ENCODE data around the gene TMEM243. TPM values are rescaled to one million over a fixed set of nuclear protein-coding genes. Genes with fewer than 3 reads are reported as not detected.

The TMEM243 gene
- total RNA-seq, 4 donors from 2014 or later, result 14.1 to 120 (median 44.4) TPM

DNA sequence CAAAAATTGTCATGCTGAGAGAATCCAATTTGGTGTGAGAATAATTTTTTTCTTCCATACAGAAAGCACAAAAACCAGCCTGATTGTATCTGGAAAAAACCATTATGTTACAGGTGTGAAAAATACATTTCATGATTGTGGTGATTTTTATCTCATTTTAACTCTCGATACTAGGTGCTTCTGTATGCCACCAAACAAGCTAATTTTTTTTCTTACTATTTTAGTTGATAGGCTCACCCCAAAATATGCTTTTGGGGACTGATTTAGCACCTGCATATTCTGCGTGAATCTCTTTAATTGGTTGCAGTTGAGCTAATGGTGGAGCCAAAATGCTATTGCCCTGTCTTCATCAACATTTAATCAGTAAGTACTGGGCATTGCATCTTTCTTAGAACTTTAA, 65.4 kb downstream of the TMEM243 start:
- intact Hi-C loops (cut with DNase I; ENCODE audit: low total_unique reads), result no loop called here
- Histone ChIP-seq H3K4me3 (peak overlapping the region in 1 of 2 donors; percentile 96), H3K36me3 (no peaks in the 10 kb centered on the region), H3K27ac (peak overlapping the region; percentile 96 to 98), H3K9me3 (no peaks in the 10 kb centered on the region), H3K27me3 (no peaks in the 10 kb centered on the region), H3K4me1 (peaks cover 0 to 14% of the 10 kb centered on the region in 2 donors)
- no peak for TF ChIP-seq POLR2A (IDR thresholded peaks at IDR 0.05)
- no peak for DNase-seq

DNA sequence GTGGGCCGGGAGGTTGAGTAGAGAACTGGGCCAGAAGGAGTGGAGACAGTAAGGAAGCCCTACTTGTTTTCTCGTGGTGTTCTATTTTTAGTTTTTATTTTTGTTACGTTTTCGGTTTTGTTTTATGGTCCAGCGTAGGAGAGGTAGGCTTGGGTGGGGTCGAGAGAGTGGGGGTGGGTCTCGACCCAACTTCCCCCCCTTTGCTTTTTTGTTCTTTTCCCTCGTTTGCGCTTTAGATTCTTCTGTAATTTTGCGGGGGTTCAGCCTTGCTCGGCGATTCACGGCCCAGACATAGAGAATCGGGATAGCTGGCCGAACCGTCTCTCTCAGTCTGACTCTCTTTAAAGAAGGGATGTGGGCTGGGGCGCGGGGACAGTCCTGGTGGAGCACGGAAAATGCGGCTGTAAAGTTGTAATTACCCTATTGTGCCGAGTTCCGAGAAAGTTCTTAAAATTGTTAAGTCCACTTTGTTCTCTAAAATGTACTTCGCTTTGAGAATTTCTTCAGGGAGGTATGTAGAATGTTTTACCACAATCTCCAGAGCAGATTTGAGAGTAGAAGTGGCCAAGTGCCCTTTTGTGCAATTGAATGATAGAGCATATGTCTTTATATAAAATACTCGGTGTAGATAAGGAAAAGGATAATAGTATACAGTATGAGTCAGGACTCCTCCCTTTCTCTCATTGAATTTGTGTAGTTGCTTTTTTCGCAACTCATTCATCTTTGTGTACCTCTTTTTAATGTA, 66.5 kb downstream of the TMEM243 start:
- DNase-seq, result peak in 1 of 2 donors; percentile 25
- intact Hi-C loops (cut with DNase I; ENCODE audit: low total_unique reads), result no loop called here
- peak overlapping the region; percentile 65 to 96 for H3K4me3 ChIP-seq
- no peaks in the 10 kb centered on the region for H3K27me3 ChIP-seq
- peak overlapping the region; percentile 96 to 98 for H3K27ac ChIP-seq
- H3K4me1 ChIP-seq, result peaks cover 0 to 14% of the 10 kb centered on the region in 2 donors
- no peaks in the 10 kb centered on the region for H3K36me3 ChIP-seq
- no peak for TF ChIP-seq POLR2A (IDR thresholded peaks at IDR 0.05)
- TF ChIP-seq, protein P1, sequence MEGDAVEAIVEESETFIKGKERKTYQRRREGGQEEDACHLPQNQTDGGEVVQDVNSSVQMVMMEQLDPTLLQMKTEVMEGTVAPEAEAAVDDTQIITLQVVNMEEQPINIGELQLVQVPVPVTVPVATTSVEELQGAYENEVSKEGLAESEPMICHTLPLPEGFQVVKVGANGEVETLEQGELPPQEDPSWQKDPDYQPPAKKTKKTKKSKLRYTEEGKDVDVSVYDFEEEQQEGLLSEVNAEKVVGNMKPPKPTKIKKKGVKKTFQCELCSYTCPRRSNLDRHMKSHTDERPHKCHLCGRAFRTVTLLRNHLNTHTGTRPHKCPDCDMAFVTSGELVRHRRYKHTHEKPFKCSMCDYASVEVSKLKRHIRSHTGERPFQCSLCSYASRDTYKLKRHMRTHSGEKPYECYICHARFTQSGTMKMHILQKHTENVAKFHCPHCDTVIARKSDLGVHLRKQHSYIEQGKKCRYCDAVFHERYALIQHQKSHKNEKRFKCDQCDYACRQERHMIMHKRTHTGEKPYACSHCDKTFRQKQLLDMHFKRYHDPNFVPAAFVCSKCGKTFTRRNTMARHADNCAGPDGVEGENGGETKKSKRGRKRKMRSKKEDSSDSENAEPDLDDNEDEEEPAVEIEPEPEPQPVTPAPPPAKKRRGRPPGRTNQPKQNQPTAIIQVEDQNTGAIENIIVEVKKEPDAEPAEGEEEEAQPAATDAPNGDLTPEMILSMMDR (IDR thresholded peaks at IDR 0.05), result no peak
- no peaks in the 10 kb centered on the region for H3K9me3 ChIP-seq

- H3K4me1 ChIP-seq, result peaks cover 0 to 14% of the 10 kb centered on the region in 2 donors
- no peaks in the 10 kb centered on the region for H3K36me3 ChIP-seq
- H3K27ac ChIP-seq, result peak within 1 kb of the TSS; percentile 96 to 98
- intact Hi-C loops (cut with DNase I; ENCODE audit: low total_unique reads), result no loop called here
- H3K9me3 ChIP-seq, result no peaks in the 10 kb centered on the region
- peak within 1 kb of the TSS; percentile 65 to 96 for H3K4me3 ChIP-seq
- TF ChIP-seq, protein P1 (IDR thresholded peaks at IDR 0.05), result peak in 2 of 4 experiments; percentile 6 to 40
- TF ChIP-seq POLR2A (IDR thresholded peaks at IDR 0.05), result peak; percentile 64 to 83
- H3K27me3 ChIP-seq, result no peaks in the 10 kb centered on the region
- peak; percentile 94 for DNase-seq
Measured at GRCh38 chr7:87152112-87152896, 67.2 kb downstream of the TMEM243 start, which contains the start of gene DMTF1. DMTF1 (plus strand) TSS chr7:87152453; CDS start chr7:87164942, 12,489 bp downstream.

- peaks cover 0 to 14% of the 10 kb centered on the region in 2 donors for H3K4me1 ChIP-seq
- no peaks in the 10 kb centered on the region for H3K36me3 ChIP-seq
- peak overlapping the region; percentile 96 to 98 for H3K27ac ChIP-seq
- TF ChIP-seq, protein P1 (IDR thresholded peaks at IDR 0.05), result no peak
- no peak for TF ChIP-seq POLR2A (IDR thresholded peaks at IDR 0.05)
- intact Hi-C loops (cut with DNase I; ENCODE audit: low total_unique reads), result no loop called here
- no peak for DNase-seq
- H3K4me3 ChIP-seq, result peak overlapping the region; percentile 65 to 96
- H3K9me3 ChIP-seq, result no peaks in the 10 kb centered on the region
- no peaks in the 10 kb centered on the region for H3K27me3 ChIP-seq
Measured at GRCh38 chr7:87151729-87152111, 67.8 kb downstream of the TMEM243 start.

- Histone ChIP-seq H3K9me3 (no peaks in the 10 kb centered on the region), H3K36me3 (no peaks in the 10 kb centered on the region), H3K4me1 (peaks cover 0 to 14% of the 10 kb centered on the region in 2 donors), H3K4me3 (peak overlapping the region; percentile 65 to 96), H3K27me3 (no peaks in the 10 kb centered on the region), H3K27ac (peak overlapping the region; percentile 96 to 98)
- intact Hi-C loops (cut with DNase I; ENCODE audit: low total_unique reads), result no loop called here
- DNase-seq, result no peak
- TF ChIP-seq POLR2A (IDR thresholded peaks at IDR 0.05), result no peak
- TF ChIP-seq, protein P1 (IDR thresholded peaks at IDR 0.05), result no peak
Measured at GRCh38 chr7:87151002-87151728, 68.4 kb downstream of the TMEM243 start.

Data from uterus (tissue), 4 donors.